Endothelial cell of umbilical vein (primary cell): ENCODE results near the gene RIPK3. TPM values are rescaled to one million over a fixed set of nuclear protein-coding genes. Genes with fewer than 3 reads are reported as not detected.

Experiments used
- BruUV-seq: library from RNA; stranded (reverse); fragments of 400-500 nt; replicated peaks from 2 replicates; lab custom pipeline; 2021; lab: Mats Ljungman, UMichigan
- CTCF ChIA-PET: fragments of 300-600, 350-600 bp; sonication (Branson Sonifier 250); formaldehyde crosslinking; loops from one replicate; lab custom pipeline; 2021; ENCODE audit warnings: antibody characterized with exemption, inconsistent platforms; lab: Charles Lee
- POLR2A ChIA-PET: fragments of 300-600, 350-600 bp; sonication (Branson Sonifier 250); formaldehyde crosslinking; loops from one replicate; lab custom pipeline; 2021; ENCODE audit warnings: antibody characterized with exemption, inconsistent platforms; lab: Charles Lee
- DNase-seq: peaks from one replicate; pipeline ENCODE4 v3.0.0-alpha.2; 2011; ENCODE audit warnings: low read depth, low spot score
- FAIRE-seq: peaks from 2 replicates; lab custom pipeline; 2011; peaks lifted over from hg19 to GRCh38; lab: Jason Lieb, UNC
- H2AFZ ChIP-seq: 2 replicates; pipeline ENCODE4 v1.6.0; 2012; ENCODE audit warnings: low read depth, low read length, control low read depth, inconsistent platforms
- H3K27ac ChIP-seq: 2 replicates; pipeline ENCODE4 v1.5.1; 2011; ENCODE audit warnings: low read depth, mild to moderate bottlenecking, control low read depth, low read length, moderate library complexity; ENCODE audit not compliant: insufficient read depth
- H3K27me3 ChIP-seq, 2 experiments: 2 replicates each; pipeline versions ENCODE4 v1.6.0 to v1.6.1; 2011; ENCODE audit warnings: low read length in 2 of 2, mixed read lengths in 1 of 2; ENCODE audit not compliant: control insufficient read depth in 2 of 2, insufficient read depth in 2 of 2
- H3K36me3 ChIP-seq, 2 experiments: 2 replicates in 1 of 2; 3 replicates in 1 of 2; pipeline ENCODE4 v1.5.1; 2011; ENCODE audit warnings: low read length in 2 of 2, mild to moderate bottlenecking in 1 of 2, moderate library complexity in 1 of 2; ENCODE audit not compliant: control insufficient read depth in 2 of 2, insufficient read depth in 2 of 2; ENCODE audit errors: extremely low read depth in 1 of 2
- H3K4me1 ChIP-seq: 3 replicates; pipeline ENCODE4 v1.5.1; 2011; ENCODE audit warnings: mild to moderate bottlenecking, low read length; ENCODE audit not compliant: control insufficient read depth, insufficient read depth; ENCODE audit errors: extremely low read depth
- H3K4me2 ChIP-seq: 2 replicates; pipeline ENCODE4 v1.6.1; 2011; ENCODE audit warnings: low read length, control low read depth, mixed read lengths; ENCODE audit not compliant: insufficient read depth
- H3K4me3 ChIP-seq, 3 experiments: fragments of 200-600 bp in 1 of 3; sonication (generic), shearing (Covaris generic) in 1 of 3; replicated peaks in 1 of 3; 2 replicates each; pipeline ENCODE4 v1.5.1; 2011 to 2016; ENCODE audit warnings: control low read depth in 3 of 3, low read length in 3 of 3, mild to moderate bottlenecking in 2 of 3, inconsistent platforms in 1 of 3, low read depth in 1 of 3, moderate library complexity in 1 of 3; ENCODE audit not compliant: insufficient read depth in 1 of 3
- H3K79me2 ChIP-seq: 2 replicates; pipeline ENCODE4 v1.6.0; 2012; ENCODE audit warnings: low read length, inconsistent platforms; ENCODE audit not compliant: control insufficient read depth, insufficient read depth
- H3K9ac ChIP-seq: replicated peaks from 2 replicates; pipeline ENCODE3; 2011; ENCODE audit warnings: low read length, control low read depth; ENCODE audit not compliant: insufficient read depth; ENCODE audit errors: extremely low read depth
- H3K9me1 ChIP-seq: replicated peaks from 3 replicates; pipeline ENCODE4 v1.6.0; 2011; ENCODE audit warnings: mild to moderate bottlenecking, low read length; ENCODE audit not compliant: control insufficient read depth, insufficient read depth; ENCODE audit errors: extremely low read depth
- H3K9me3 ChIP-seq: replicated peaks from 2 replicates; pipeline ENCODE4 v1.5.1; 2012; ENCODE audit warnings: low read length, inconsistent platforms; ENCODE audit not compliant: control insufficient read depth, insufficient read depth
- H4K20me1 ChIP-seq: replicated peaks from 2 replicates; pipeline ENCODE3; 2011; ENCODE audit warnings: mild to moderate bottlenecking, low read length; ENCODE audit not compliant: control insufficient read depth, insufficient read depth; ENCODE audit errors: extremely low read depth
- CTCF ChIP-seq, 2 donors: IDR thresholded peaks; 1 replicate in 1 of 2; 2 replicates in 1 of 2; pipeline ENCODE4 v1.5.1; 2011; ENCODE audit warnings: low read length in 2 of 2, mild to moderate bottlenecking in 2 of 2, moderate library complexity in 2 of 2, control low read depth in 1 of 2, inconsistent platforms in 1 of 2, low read depth in 1 of 2; ENCODE audit not compliant: insufficient read depth in 1 of 2; ENCODE audit errors: extremely low read depth in 1 of 2
- EZH2 ChIP-seq: IDR thresholded peaks from 2 replicates; pipeline ENCODE4 v1.6.1; 2012; ENCODE audit warnings: borderline replicate concordance, low read depth, mild to moderate bottlenecking, moderate library complexity, low read length, inconsistent platforms; ENCODE audit not compliant: severe bottlenecking
- FOS ChIP-seq: IDR thresholded peaks from 2 replicates; pipeline ENCODE4 v1.6.1; 2011; ENCODE audit warnings: mild to moderate bottlenecking, low read length, moderate library complexity, borderline replicate concordance; ENCODE audit not compliant: insufficient read depth
- GATA2 ChIP-seq: IDR thresholded peaks from 2 replicates; pipeline ENCODE4 v1.7.0; 2011; ENCODE audit warnings: low read depth, mild to moderate bottlenecking, moderate library complexity, mixed read lengths, low read length; ENCODE audit not compliant: insufficient read length, insufficient read depth
- JUN ChIP-seq: IDR thresholded peaks from 2 replicates; pipeline ENCODE4 v1.6.1; 2011; ENCODE audit warnings: borderline replicate concordance, low read depth; ENCODE audit not compliant: insufficient read length, insufficient read depth
- MAX ChIP-seq: IDR thresholded peaks from 2 replicates; pipeline ENCODE4 v1.6.1; 2011; ENCODE audit not compliant: insufficient read depth, insufficient read length
- MYC ChIP-seq: IDR thresholded peaks from one replicate; pipeline ENCODE4 v1.6.1; 2011; ENCODE audit warnings: mild to moderate bottlenecking, low read depth, low read length
- POLR2A ChIP-seq: IDR thresholded peaks from 2 replicates; pipeline ENCODE4 v1.6.1; 2012; ENCODE audit warnings: low read depth, mild to moderate bottlenecking, control low read depth, low read length
- dilution Hi-C: fragments of 300-500 bp; cut with MboI; formaldehyde crosslinking; loops from one replicate; pipeline ENCODE4 v1.15.0; 2019; ENCODE audit warnings: low sequenced_read_pairs; ENCODE audit not compliant: extremely low pct_ligation_motif_present
- intact Hi-C: fragments of 100-400 bp; cut with micrococcal nuclease; formaldehyde crosslinking; loops from one replicate; pipeline ENCODE4 v1.10.0; 2022
- polyA plus RNA-seq, 4 experiments: library from polyadenylated mRNA; depleted of rRNA in 3 of 4; stranded (reverse) in 3 of 4; unstranded in 1 of 4; fragments of >200 nt; gene quantifications; 2 replicates each; pipeline versions ENCODE4 v1.2.1 to v1.2.3, GENCODE V29; 2011 to 2012; ENCODE audit warnings: missing spikeins in 1 of 4
- total RNA-seq: library from RNA; stranded (reverse); gene quantifications from 2 replicates; pipeline ENCODE4 v1.2.3, GENCODE V29; 2021

Gene RIPK3
- total and polyA plus RNA-seq, 2 donors (not counting 3 experiments of a cell fraction or from before 2014, with no cell fraction given) = 3.1 to 5.1 TPM

- TF ChIP-seq POLR2A (no peak), JUN (no peak), FOS (no peak), GATA2 (no peak), MYC (no peak), EZH2 (no peak), MAX (no peak), CTCF (IDR thresholded peaks at IDR 0.05; ENCODE audit: extremely low read depth in 1 of 2, insufficient read depth in 1 of 2, low read depth in 1 of 2, low read length in 2 of 2) (no peak)
- intact Hi-C loops = no loop called here
- Histone ChIP-seq H3K9me3 (no peaks in the 10 kb centered on the region), H2AFZ (no peak overlapping the region), H3K9ac (no peak overlapping the region), H3K27me3 (no peaks in the 10 kb centered on the region), H3K4me3 (no peak overlapping the region), H3K4me2 (no peak overlapping the region), H3K36me3 (peaks cover 0 to 37% of the 10 kb centered on the region in 2 experiments), H3K27ac (no peak overlapping the region), H3K79me2 (no peaks in the 10 kb centered on the region), H3K9me1 (no peaks in the 10 kb centered on the region), H3K4me1 (peaks cover 23% of the 10 kb centered on the region), H4K20me1 (no peaks in the 10 kb centered on the region)
- ChIA-PET POLR2A (no interaction called here), CTCF (interaction anchor here (0.7 to 7.4 kb wide), 24 partner anchors 8 to 249 kb away, joined by 3 to 122 read pairs (median 6); partner anchors contain the start of genes CHMP4A, DHRS1, IRF9 and MDP1)
- dilution Hi-C loops = no loop called here
- no TSS peak for BruUV-seq
- FAIRE-seq (no peak), DNase-seq (no peak)
These were observed 32.6 kb downstream of the RIPK3 start for GRCh38 chr14:24307156-24307574.
